GM12878 (cell line): ENCODE data around the gene RFXANK.
A peak's percentile ranks its signal among the peaks of the same experiment; 100 is the strongest.

Source experiments
- EZH2 ChIP-seq: IDR thresholded peaks from 2 replicates; pipeline ENCODE4 v1.6.1; 2012; ENCODE audit warnings: low read depth, mild to moderate bottlenecking, control low read depth, inconsistent platforms, low read length, borderline replicate concordance; ENCODE audit not compliant: control insufficient read depth
- POLR2A ChIP-seq: IDR thresholded peaks from 2 replicates; pipeline ENCODE4 v1.6.1; 2011; ENCODE audit warnings: low read depth, mild to moderate bottlenecking, low read length
- POLR2AphosphoS5 ChIP-seq: IDR thresholded peaks from 2 replicates; pipeline ENCODE4 v1.6.1; 2011; ENCODE audit warnings: mild to moderate bottlenecking, low read length, inconsistent platforms
- REST ChIP-seq: IDR thresholded peaks from 2 replicates; pipeline ENCODE4 v1.6.1; 2012; ENCODE audit warnings: mild to moderate bottlenecking, low read depth, low read length
- SPI1 ChIP-seq: IDR thresholded peaks from 2 replicates; pipeline ENCODE4 v1.6.1; 2011; ENCODE audit warnings: low read depth, mild to moderate bottlenecking, low read length, moderate library complexity, borderline replicate concordance; ENCODE audit not compliant: insufficient read depth
- ZBTB33 ChIP-seq: fragments of 450-650 bp; IDR thresholded peaks from 2 replicates; pipeline ENCODE4 v1.6.1; 2017; ENCODE audit warnings: mild to moderate bottlenecking
- TF ChIP-seq, protein P1 (sequence below), 3 experiments: IDR thresholded peaks in 2 of 3; conservative IDR thresholded peaks in 1 of 3; 2 replicates each; pipeline ENCODE4 v1.5.1; 2011; ENCODE audit warnings: low read depth in 3 of 3, low read length in 3 of 3, mild to moderate bottlenecking in 3 of 3, control low read depth in 2 of 3, moderate library complexity in 2 of 3, inconsistent platforms in 1 of 3, mixed read lengths in 1 of 3; ENCODE audit not compliant: control insufficient read depth in 2 of 3, insufficient read depth in 1 of 3; ENCODE audit errors: extremely low read depth in 1 of 3

DNA sequence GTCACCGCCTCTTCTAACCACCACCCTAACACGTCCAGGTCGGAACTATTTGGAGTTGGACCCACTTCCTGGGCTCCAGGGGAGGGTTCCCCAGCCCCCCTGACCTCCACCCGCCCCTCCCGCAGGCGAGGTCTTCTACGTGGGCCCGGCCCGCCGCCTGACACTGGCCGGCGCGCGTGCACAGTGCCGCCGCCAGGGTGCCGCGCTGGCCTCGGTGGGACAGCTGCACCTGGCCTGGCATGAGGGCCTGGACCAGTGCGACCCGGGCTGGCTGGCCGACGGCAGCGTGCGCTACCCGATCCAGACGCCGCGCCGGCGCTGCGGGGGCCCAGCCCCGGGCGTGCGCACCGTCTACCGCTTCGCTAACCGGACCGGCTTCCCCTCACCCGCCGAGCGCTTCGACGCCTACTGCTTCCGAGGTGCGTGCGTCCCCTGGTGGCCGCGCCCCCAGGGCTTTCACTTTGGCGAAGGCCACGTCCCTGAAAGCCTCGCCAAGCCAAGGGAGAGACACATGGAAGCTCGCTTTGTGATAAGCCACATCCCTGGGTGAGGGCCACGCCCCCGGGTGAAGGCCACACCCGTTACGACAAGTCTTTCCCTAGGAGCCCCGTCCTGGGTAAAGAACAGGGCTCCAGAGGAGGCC is 32.9 kb downstream of the RFXANK start:
- TF ChIP-seq, protein P1, sequence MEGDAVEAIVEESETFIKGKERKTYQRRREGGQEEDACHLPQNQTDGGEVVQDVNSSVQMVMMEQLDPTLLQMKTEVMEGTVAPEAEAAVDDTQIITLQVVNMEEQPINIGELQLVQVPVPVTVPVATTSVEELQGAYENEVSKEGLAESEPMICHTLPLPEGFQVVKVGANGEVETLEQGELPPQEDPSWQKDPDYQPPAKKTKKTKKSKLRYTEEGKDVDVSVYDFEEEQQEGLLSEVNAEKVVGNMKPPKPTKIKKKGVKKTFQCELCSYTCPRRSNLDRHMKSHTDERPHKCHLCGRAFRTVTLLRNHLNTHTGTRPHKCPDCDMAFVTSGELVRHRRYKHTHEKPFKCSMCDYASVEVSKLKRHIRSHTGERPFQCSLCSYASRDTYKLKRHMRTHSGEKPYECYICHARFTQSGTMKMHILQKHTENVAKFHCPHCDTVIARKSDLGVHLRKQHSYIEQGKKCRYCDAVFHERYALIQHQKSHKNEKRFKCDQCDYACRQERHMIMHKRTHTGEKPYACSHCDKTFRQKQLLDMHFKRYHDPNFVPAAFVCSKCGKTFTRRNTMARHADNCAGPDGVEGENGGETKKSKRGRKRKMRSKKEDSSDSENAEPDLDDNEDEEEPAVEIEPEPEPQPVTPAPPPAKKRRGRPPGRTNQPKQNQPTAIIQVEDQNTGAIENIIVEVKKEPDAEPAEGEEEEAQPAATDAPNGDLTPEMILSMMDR (IDR thresholded peaks at IDR 0.05 in 2 of 3, conservative IDR thresholded peaks at IDR 0.05 in 1 of 3; ENCODE audit: control insufficient read depth in 2 of 3, extremely low read depth in 1 of 3, insufficient read depth in 1 of 3, low read depth in 3 of 3, low read length in 3 of 3) = peak; percentile 59 to 82 (median 67)
- no peak for TF ChIP-seq POLR2A
- no peak for TF ChIP-seq ZBTB33
- TF ChIP-seq REST = no peak
- no peak for TF ChIP-seq EZH2
- TF ChIP-seq POLR2AphosphoS5 = no peak
- no peak for TF ChIP-seq SPI1
